Astrocyte (in vitro differentiated cells and primary cell): ENCODE results near the gene EIF4B. TPM values are rescaled to one million over a fixed set of nuclear protein-coding genes. Genes with fewer than 3 reads are reported as not detected.

Experiments
- DNase-seq: peaks from one replicate; pipeline ENCODE4 v3.0.0-alpha.2; 2010; ENCODE audit warnings: low read depth
- FAIRE-seq: peaks from 2 replicates; lab custom pipeline; 2011; peaks lifted over from hg19 to GRCh38; lab: Jason Lieb, UNC
- H2AFZ ChIP-seq: 2 replicates; pipeline ENCODE4 v1.6.0; 2012; ENCODE audit warnings: low read depth, low read length, inconsistent platforms
- H3K27ac ChIP-seq: 2 replicates; pipeline ENCODE4 v1.5.1; 2011; ENCODE audit warnings: low read depth, low read length, inconsistent platforms
- H3K27me3 ChIP-seq: 2 replicates; pipeline ENCODE4 v1.6.0; 2011; ENCODE audit warnings: low read length, inconsistent platforms; ENCODE audit not compliant: insufficient read depth
- H3K36me3 ChIP-seq: 2 replicates; pipeline ENCODE4 v1.5.1; 2011; ENCODE audit warnings: low read length, inconsistent platforms; ENCODE audit not compliant: insufficient read depth
- H3K4me1 ChIP-seq: 2 replicates; pipeline ENCODE4 v1.5.1; 2011; ENCODE audit warnings: low read length, inconsistent platforms; ENCODE audit not compliant: insufficient read depth
- H3K4me2 ChIP-seq: 2 replicates; pipeline ENCODE4 v1.6.0; 2012; ENCODE audit warnings: low read length, inconsistent platforms
- H3K4me3 ChIP-seq: 2 replicates; pipeline ENCODE4 v1.5.1; 2011; ENCODE audit warnings: low read depth, mild to moderate bottlenecking, low read length, inconsistent platforms; ENCODE audit not compliant: insufficient read depth
- H3K79me2 ChIP-seq: 2 replicates; pipeline ENCODE4 v1.6.0; 2012; ENCODE audit warnings: mild to moderate bottlenecking, low read length, inconsistent platforms; ENCODE audit not compliant: insufficient read depth
- H3K9ac ChIP-seq: 2 replicates; pipeline ENCODE4 v1.6.0; 2012; ENCODE audit warnings: mild to moderate bottlenecking, low read length, inconsistent platforms
- H3K9me3 ChIP-seq: 2 replicates; pipeline ENCODE4 v1.5.1; 2012; ENCODE audit warnings: low read depth, mild to moderate bottlenecking, low read length, inconsistent platforms; ENCODE audit not compliant: insufficient read depth
- H4K20me1 ChIP-seq: 2 replicates; pipeline ENCODE4 v1.6.0; 2012; ENCODE audit warnings: low read length, inconsistent platforms; ENCODE audit not compliant: insufficient read depth
- H3K27ac Mint-ChIP-seq: one replicate; pipeline ENCODE4 v1.8.0; 2021; ENCODE audit warnings: mild to moderate bottlenecking, mixed read lengths; ENCODE audit not compliant: unreplicated experiment
- H3K27me3 Mint-ChIP-seq: one replicate; pipeline ENCODE4 v1.8.0; 2021; ENCODE audit warnings: low read depth, mixed read lengths; ENCODE audit not compliant: unreplicated experiment
- H3K36me3 Mint-ChIP-seq: one replicate; pipeline ENCODE4 v1.8.0; 2021; ENCODE audit warnings: low read depth, mixed read lengths; ENCODE audit not compliant: unreplicated experiment
- H3K4me1 Mint-ChIP-seq: one replicate; pipeline ENCODE4 v1.8.0; 2021; ENCODE audit warnings: low read depth, mixed read lengths; ENCODE audit not compliant: unreplicated experiment
- H3K4me3 Mint-ChIP-seq: one replicate; pipeline ENCODE4 v1.8.0; 2021; ENCODE audit warnings: mild to moderate bottlenecking, moderate library complexity, mixed read lengths; ENCODE audit not compliant: unreplicated experiment
- H3K9me3 Mint-ChIP-seq: one replicate; pipeline ENCODE4 v1.8.0; 2021; ENCODE audit warnings: mild to moderate bottlenecking, mixed read lengths; ENCODE audit not compliant: unreplicated experiment
- EZH2 ChIP-seq: IDR thresholded peaks from 2 replicates; pipeline ENCODE4 v1.6.1; 2012; ENCODE audit warnings: mild to moderate bottlenecking, low read length, inconsistent platforms; ENCODE audit not compliant: insufficient read depth
- microRNA-seq: library from miRNA; unstranded; fragments of <30 nt; microRNA quantifications from one replicate; pipeline ENCODE4 v1.2.0, GENCODE V29; 2020
- total RNA-seq: library from RNA; stranded (reverse); gene quantifications from 2 replicates; pipeline ENCODE4 v1.2.1, GENCODE V29; 2021
- TF ChIP-seq, protein P1 (sequence below): IDR thresholded peaks from 2 replicates; pipeline ENCODE4 v1.5.1; 2011; ENCODE audit warnings: low read depth, mild to moderate bottlenecking, inconsistent platforms, low read length, moderate library complexity; ENCODE audit not compliant: insufficient read depth

Gene EIF4B
- total RNA-seq, 1 donor from 2014 or later: 242 TPM

DNA sequence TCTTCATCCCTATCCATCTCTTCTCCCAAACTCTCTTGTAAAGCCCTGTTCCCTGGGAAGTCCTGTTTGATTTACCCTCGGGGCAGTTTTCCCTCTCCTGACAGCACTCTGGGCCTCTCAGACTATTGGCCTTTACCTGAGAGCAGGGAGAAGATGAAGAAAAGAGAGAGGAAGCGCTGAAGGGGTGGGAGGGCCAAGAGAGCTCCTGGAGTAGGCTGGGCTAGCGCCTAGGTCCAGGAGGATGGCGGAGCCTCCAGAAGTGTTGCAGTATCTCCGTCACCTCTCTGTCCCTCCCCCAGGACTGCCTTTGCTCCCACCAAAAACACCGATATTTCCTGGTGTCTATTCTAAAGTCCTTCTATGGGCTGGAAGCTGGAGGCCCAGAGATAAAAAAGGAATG is 85.5 kb downstream of the EIF4B start:
- no peak for FAIRE-seq
- H3K36me3 Mint-ChIP-seq: no peaks in the 10 kb centered on the region

More for the DNA sequence above, 85.5 kb downstream of the EIF4B start:
- H3K36me3 ChIP-seq: no peaks in the 10 kb centered on the region
- no peaks in the 10 kb centered on the region for H3K79me2 ChIP-seq
- H3K4me1 ChIP-seq: peaks cover 7% of the 10 kb centered on the region
- H3K9ac ChIP-seq: no peak overlapping the region
- TF ChIP-seq, protein P1, sequence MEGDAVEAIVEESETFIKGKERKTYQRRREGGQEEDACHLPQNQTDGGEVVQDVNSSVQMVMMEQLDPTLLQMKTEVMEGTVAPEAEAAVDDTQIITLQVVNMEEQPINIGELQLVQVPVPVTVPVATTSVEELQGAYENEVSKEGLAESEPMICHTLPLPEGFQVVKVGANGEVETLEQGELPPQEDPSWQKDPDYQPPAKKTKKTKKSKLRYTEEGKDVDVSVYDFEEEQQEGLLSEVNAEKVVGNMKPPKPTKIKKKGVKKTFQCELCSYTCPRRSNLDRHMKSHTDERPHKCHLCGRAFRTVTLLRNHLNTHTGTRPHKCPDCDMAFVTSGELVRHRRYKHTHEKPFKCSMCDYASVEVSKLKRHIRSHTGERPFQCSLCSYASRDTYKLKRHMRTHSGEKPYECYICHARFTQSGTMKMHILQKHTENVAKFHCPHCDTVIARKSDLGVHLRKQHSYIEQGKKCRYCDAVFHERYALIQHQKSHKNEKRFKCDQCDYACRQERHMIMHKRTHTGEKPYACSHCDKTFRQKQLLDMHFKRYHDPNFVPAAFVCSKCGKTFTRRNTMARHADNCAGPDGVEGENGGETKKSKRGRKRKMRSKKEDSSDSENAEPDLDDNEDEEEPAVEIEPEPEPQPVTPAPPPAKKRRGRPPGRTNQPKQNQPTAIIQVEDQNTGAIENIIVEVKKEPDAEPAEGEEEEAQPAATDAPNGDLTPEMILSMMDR: no peak
- no peak for TF ChIP-seq EZH2
- no peak overlapping the region for H2AFZ ChIP-seq
- Mint-ChIP-seq H3K4me1 (peaks cover 1% of the 10 kb centered on the region), H3K9me3 (peaks cover 2% of the 10 kb centered on the region), H3K4me3 (peak overlapping the region; percentile 54), H3K27me3 (peaks cover 32% of the 10 kb centered on the region), H3K27ac (no peak overlapping the region)
- no peaks in the 10 kb centered on the region for H4K20me1 ChIP-seq
- H3K4me2 ChIP-seq: no peak overlapping the region
- no peaks in the 10 kb centered on the region for H3K27me3 ChIP-seq
- H3K27ac ChIP-seq: no peak overlapping the region
- no peaks in the 10 kb centered on the region for H3K9me3 ChIP-seq
- no peak for DNase-seq
- no peak overlapping the region for H3K4me3 ChIP-seq

Small RNA genes lying within 50 kb of the gene (microRNA-seq; reads per million reads assigned to microRNA genes)
- 1.4 reads per million for gene MIR6757

Other genes starting within 250 kb of the EIF4B start
- gene KRT76, start 229.1 kb upstream of the EIF4B start, total RNA-seq: not detected in 2 replicates
- gene KRT3, start 210.3 kb upstream of the EIF4B start, total RNA-seq: 0.09 and 0.43 TPM in 2 replicates
- not detected in 2 replicates for gene KRT4, start 192.3 kb upstream of the EIF4B start, total RNA-seq
- 0.50 and 0.82 TPM in 2 replicates for gene KRT79, start 172.1 kb upstream of the EIF4B start, total RNA-seq
- not detected in 2 replicates for gene KRT78, start 157.5 kb upstream of the EIF4B start, total RNA-seq
- gene KRT8, start 101.4 kb upstream of the EIF4B start, total RNA-seq: 2,321 and 2,570 TPM in 2 replicates
- 1,741 and 1,989 TPM in 2 replicates for gene KRT18, start 57.3 kb upstream of the EIF4B start, total RNA-seq
- gene TNS2, start 43.6 kb downstream of the EIF4B start, total RNA-seq: 15.4 and 21.1 TPM in 2 replicates
- 21.8 and 22.8 TPM in 2 replicates for gene SPRYD3, start 72.9 kb downstream of the EIF4B start, total RNA-seq
- gene IGFBP6, start 91.2 kb downstream of the EIF4B start, total RNA-seq: 20.8 and 26.3 TPM in 2 replicates
- gene SOAT2, start 97.0 kb downstream of the EIF4B start, total RNA-seq: not detected in 2 replicates
- 31.0 and 32.7 TPM in 2 replicates for gene ZNF740, start 174.3 kb downstream of the EIF4B start, total RNA-seq
- gene CSAD, start 174.5 kb downstream of the EIF4B start, total RNA-seq: 16.7 and 19.4 TPM in 2 replicates
- gene ITGB7, start 200.8 kb downstream of the EIF4B start, total RNA-seq: 0.79 and 1.3 TPM in 2 replicates
- gene RARG, start 225.8 kb downstream of the EIF4B start, total RNA-seq: 10.1 and 11.7 TPM in 2 replicates